Liver (tissue), 3 donors: Measurements from ENCODE around the gene IL2RA.

Source experiments
- CTCF ChIP-seq: fragments of 150-350 bp; IDR thresholded peaks from 2 replicates; pipeline ENCODE4 v1.5.1; 2017; ENCODE audit warnings: improper control_type of control experiment, low read depth, low read length; ENCODE audit not compliant: missing input control
- RAD21 ChIP-seq, 2 donors: IDR thresholded peaks; 2 replicates each; pipeline ENCODE4 v1.6.1; 2016; ENCODE audit warnings: antibody characterized with exemption in 2 of 2, mild to moderate bottlenecking in 2 of 2
- SP1 ChIP-seq: IDR thresholded peaks from 2 replicates; pipeline ENCODE4 v1.6.1; 2018; ENCODE audit warnings: antibody characterized with exemption, mild to moderate bottlenecking
- YY1 ChIP-seq: IDR thresholded peaks from 2 replicates; pipeline ENCODE4 v1.6.1; 2016; ENCODE audit warnings: antibody characterized with exemption, mild to moderate bottlenecking
- TF ChIP-seq, protein P1 (sequence below): IDR thresholded peaks from 2 replicates; pipeline ENCODE4 v1.6.1; 2016; ENCODE audit warnings: antibody characterized with exemption
- donor health status: healthy.
- donor health status: healthy.

DNA sequence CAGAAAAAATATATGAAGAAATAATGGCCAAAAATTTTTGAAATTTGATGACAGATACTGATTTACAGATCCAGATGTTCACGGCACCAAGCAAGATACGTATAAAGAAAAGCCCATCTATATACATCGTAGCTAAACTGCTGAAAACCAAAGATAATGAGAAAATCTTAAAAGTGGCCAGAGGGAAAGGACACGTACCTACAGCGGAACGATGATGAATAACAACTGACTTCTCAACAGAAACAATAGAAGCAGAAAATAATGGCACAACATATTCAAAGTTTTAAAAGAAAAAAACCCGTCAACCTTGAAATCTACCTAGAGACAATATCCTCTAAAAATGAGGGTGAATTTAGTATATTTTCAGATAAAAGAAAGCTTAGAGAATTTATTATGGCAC is 31.9 kb downstream of the IL2RA start:
- TF ChIP-seq CTCF, result no peak
- TF ChIP-seq SP1, result no peak
- TF ChIP-seq RAD21 (IDR thresholded peaks at IDR 0.05), result no peak
- TF ChIP-seq, protein P1, sequence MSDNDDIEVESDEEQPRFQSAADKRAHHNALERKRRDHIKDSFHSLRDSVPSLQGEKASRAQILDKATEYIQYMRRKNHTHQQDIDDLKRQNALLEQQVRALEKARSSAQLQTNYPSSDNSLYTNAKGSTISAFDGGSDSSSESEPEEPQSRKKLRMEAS, result no peak
- no peak for TF ChIP-seq YY1
